Stimulated activated CD4-positive, alpha-beta T cell treated with anti-CD3 and anti-CD28 coated beads, Interleukin-15, amount 100 ng/mL, for 1 hour (primary cell): ENCODE results near the gene EOMES.
A peak's percentile ranks its signal among the peaks of the same experiment; 100 is the strongest.

Experiments used
- DNase-seq, 2 donors: peaks; one replicate each; pipeline ENCODE4 v3.0.0-alpha.2; 2020; ENCODE audit warnings: low read depth in 1 of 2, low spot score in 1 of 2

The EOMES gene

GRCh38 chr3:27720899-27721716, 1.0 kb downstream of the EOMES start:
- peak in 1 of 2 donors; percentile 47 for DNase-seq

- DNase-seq = no peak
Observed at GRCh38 chr3:27719314-27720003, 2.7 kb downstream of the EOMES start.

- no peak for DNase-seq
Observed at GRCh38 chr3:27718459-27718858, 3.7 kb downstream of the EOMES start.

- DNase-seq = no peak
Observed at GRCh38 chr3:27717200-27717852, 4.8 kb downstream of the EOMES start.

- no peak for DNase-seq
Observed at GRCh38 chr3:27716309-27716708, 5.8 kb downstream of the EOMES start.

- no peak for DNase-seq
Observed at GRCh38 chr3:27715863-27716262, 6.3 kb downstream of the EOMES start.

- no peak for DNase-seq
Observed at GRCh38 chr3:27715454-27715806, 6.7 kb downstream of the EOMES start.

GRCh38 chr3:27714692-27715453, 7.2 kb downstream of the EOMES start:
- DNase-seq = no peak

- no peak for DNase-seq
Observed at GRCh38 chr3:27714146-27714526, 8.0 kb downstream of the EOMES start.

GRCh38 chr3:27713435-27714145, 8.5 kb downstream of the EOMES start:
- DNase-seq = no peak

- DNase-seq = no peak
Observed at GRCh38 chr3:27713078-27713423, 9.1 kb downstream of the EOMES start.

GRCh38 chr3:27712136-27713077, 9.7 kb downstream of the EOMES start:
- peak; percentile 47 to 58 for DNase-seq

- no peak for DNase-seq
Observed at GRCh38 chr3:27708250-27708649, 13.9 kb downstream of the EOMES start.

- DNase-seq = no peak
Observed at GRCh38 chr3:27699067-27699466, 23.1 kb downstream of the EOMES start.

- DNase-seq = no peak
Observed at GRCh38 chr3:27696906-27697305, 25.2 kb downstream of the EOMES start.

- no peak for DNase-seq
Observed at GRCh38 chr3:27695636-27696035, 26.5 kb downstream of the EOMES start.

GRCh38 chr3:27688053-27688452, 34.1 kb downstream of the EOMES start:
- DNase-seq = no peak

- DNase-seq = no peak
Observed at GRCh38 chr3:27686642-27687041, 35.5 kb downstream of the EOMES start.

GRCh38 chr3:27685474-27685873, 36.6 kb downstream of the EOMES start:
- no peak for DNase-seq

- DNase-seq = no peak
Observed at GRCh38 chr3:27684302-27684701, 37.8 kb downstream of the EOMES start.
